GM18517 (cell line): ENCODE data around the gene ADAMTS2.
"Not testable (repeated sequence)": the region's sequence is repeated elsewhere in the genome, so short reads cannot be mapped to it uniquely, and the experiment has no call there.

Experiments
- ATAC-seq: cut with Tn5 transposase; IDR thresholded peaks from one replicate; pipeline ENCODE4 v1.9.1; 2021; ENCODE audit warnings: mild to moderate bottlenecking, moderate library complexity; ENCODE audit not compliant: unreplicated experiment

The ADAMTS2 gene

GRCh38 chr5:179298181-179298993, 46.9 kb downstream of the ADAMTS2 start:
- no peak for ATAC-seq

GRCh38 chr5:179297486-179298180, 47.6 kb downstream of the ADAMTS2 start:
- no peak for ATAC-seq

- ATAC-seq = no peak
Observed at GRCh38 chr5:179297026-179297425, 48.2 kb downstream of the ADAMTS2 start.

GRCh38 chr5:179296150-179296821, 49.0 kb downstream of the ADAMTS2 start:
- ATAC-seq = no peak

GRCh38 chr5:179295778-179296149, 49.5 kb downstream of the ADAMTS2 start:
- ATAC-seq = no peak

- no peak for ATAC-seq
Observed at GRCh38 chr5:179294891-179295777, 50.1 kb downstream of the ADAMTS2 start.

- no peak for ATAC-seq
Observed at GRCh38 chr5:179294131-179294780, 51.0 kb downstream of the ADAMTS2 start.

- no peak for ATAC-seq
Observed at GRCh38 chr5:179292681-179293635, 52.3 kb downstream of the ADAMTS2 start.

- ATAC-seq = no peak
Observed at GRCh38 chr5:179292202-179292601, 53.1 kb downstream of the ADAMTS2 start.

GRCh38 chr5:179290681-179291540, 54.4 kb downstream of the ADAMTS2 start:
- ATAC-seq = no peak

- ATAC-seq = no peak
Observed at GRCh38 chr5:179289756-179290385, 55.4 kb downstream of the ADAMTS2 start.

- ATAC-seq = no peak
Observed at GRCh38 chr5:179288809-179289185, 56.5 kb downstream of the ADAMTS2 start.

GRCh38 chr5:179288101-179288808, 57.0 kb downstream of the ADAMTS2 start:
- no peak for ATAC-seq

- no peak for ATAC-seq
Observed at GRCh38 chr5:179287631-179288030, 57.6 kb downstream of the ADAMTS2 start.

- ATAC-seq = no peak
Observed at GRCh38 chr5:179287071-179287470, 58.2 kb downstream of the ADAMTS2 start.

GRCh38 chr5:179285776-179286162, 59.5 kb downstream of the ADAMTS2 start:
- not testable (repeated sequence) for ATAC-seq
